GM23338 (cell line): ENCODE results near the gene MAT2A. TPM values are rescaled to one million over a fixed set of nuclear protein-coding genes. Genes with fewer than 3 reads are reported as not detected.

ENCODE experiments used
- ATAC-seq: fragments of 200-7000 bp; cut with Tn5 transposase; 3 replicates; pipeline ENCODE4 v1.9.1; 2020
- DNase-seq: peaks from one replicate; pipeline ENCODE4 v3.0.0-alpha.2; 2015; ENCODE audit warnings: low spot score
- H2AFZ ChIP-seq: fragments of 200-600 bp; sonication (generic); 2 replicates; pipeline ENCODE4 v1.8.0; 2016; ENCODE audit warnings: antibody characterized with exemption, mild to moderate bottlenecking, moderate library complexity
- H3F3A ChIP-seq: fragments of 200-600 bp; sonication (generic); replicated peaks from 2 replicates; pipeline ENCODE4 v1.8.0; 2017; ENCODE audit warnings: antibody characterized with exemption, mixed run types, low read depth
- H3K27ac ChIP-seq: fragments of 200-600 bp; sonication (generic); 2 replicates; pipeline ENCODE4 v1.6.1; 2016; ENCODE audit warnings: low read depth
- H3K27me3 ChIP-seq: fragments of 200-600 bp; sonication (generic); 2 replicates; pipeline ENCODE4 v1.8.0; 2016; ENCODE audit warnings: mild to moderate bottlenecking, mixed run types, moderate library complexity; ENCODE audit not compliant: insufficient read depth
- H3K36me3 ChIP-seq: fragments of 200-600 bp; sonication (generic); 2 replicates; pipeline ENCODE4 v1.8.0; 2016; ENCODE audit warnings: mild to moderate bottlenecking; ENCODE audit not compliant: insufficient read depth
- H3K4me1 ChIP-seq: fragments of 200-600 bp; sonication (generic); 2 replicates; pipeline ENCODE4 v1.8.0; 2016; ENCODE audit warnings: mild to moderate bottlenecking, moderate library complexity; ENCODE audit not compliant: insufficient read depth
- H3K4me2 ChIP-seq: fragments of 200-600 bp; sonication (generic); 2 replicates; pipeline ENCODE4 v1.7.1; 2017; ENCODE audit warnings: mixed run types
- H3K4me3 ChIP-seq: fragments of 200-600 bp; sonication (generic); 2 replicates; pipeline ENCODE4 v1.6.1; 2016; ENCODE audit warnings: mixed run types
- H3K79me2 ChIP-seq: fragments of 200-600 bp; sonication (generic); replicated peaks from 2 replicates; pipeline ENCODE4 v1.8.0; 2017; ENCODE audit warnings: mild to moderate bottlenecking; ENCODE audit not compliant: insufficient read depth
- H3K9me2 ChIP-seq: fragments of 200-600 bp; sonication (generic); 2 replicates; pipeline ENCODE4 v1.8.0; 2017; ENCODE audit not compliant: insufficient read depth
- H4K20me1 ChIP-seq: fragments of 200-600 bp; sonication (generic); replicated peaks from 2 replicates; pipeline ENCODE4 v1.8.0; 2017; ENCODE audit warnings: mild to moderate bottlenecking; ENCODE audit not compliant: insufficient read depth
- H3K27ac Mint-ChIP-seq: 2 replicates; pipeline ENCODE4 v1.8.0; 2020; ENCODE audit warnings: inconsistent platforms, mild to moderate bottlenecking, moderate library complexity, mixed read lengths
- H3K27me3 Mint-ChIP-seq: 3 replicates; pipeline ENCODE4 v1.8.0; 2022; ENCODE audit warnings: low read depth, mild to moderate bottlenecking, moderate library complexity, mixed read lengths, inconsistent platforms; ENCODE audit not compliant: insufficient read depth, poor library complexity
- H3K36me3 Mint-ChIP-seq: 3 replicates; pipeline ENCODE4 v1.8.0; 2021; ENCODE audit warnings: low read depth, mild to moderate bottlenecking, inconsistent platforms, moderate library complexity, mixed read lengths
- H3K4me1 Mint-ChIP-seq: 3 replicates; pipeline ENCODE4 v1.8.0; 2020; ENCODE audit warnings: mild to moderate bottlenecking, inconsistent platforms, mixed read lengths
- H3K4me3 Mint-ChIP-seq: 3 replicates; pipeline ENCODE4 v1.8.0; 2021; ENCODE audit warnings: moderate library complexity, mild to moderate bottlenecking, inconsistent platforms, mixed read lengths
- H3K9me3 Mint-ChIP-seq: 3 replicates; pipeline ENCODE4 v1.8.0; 2020; ENCODE audit warnings: moderate library complexity, mild to moderate bottlenecking, inconsistent platforms, mixed read lengths
- JUNB ChIP-seq: IDR thresholded peaks from one replicate; pipeline ENCODE4 v1.6.1; 2016; ENCODE audit warnings: antibody characterized with exemption; ENCODE audit not compliant: unreplicated experiment
- REST ChIP-seq: IDR thresholded peaks from one replicate; pipeline ENCODE4 v1.6.1; 2018; ENCODE audit warnings: antibody characterized with exemption; ENCODE audit not compliant: unreplicated experiment
- ZNF114 ChIP-seq: fragments of 250-450 bp; sonication (Bioruptor Pico); IDR thresholded peaks from 2 replicates; pipeline ENCODE4 v1.5.0; 2020; ENCODE audit warnings: mild to moderate bottlenecking, moderate library complexity
- polyA plus RNA-seq: library from polyadenylated mRNA; unstranded; fragments of >200 nt; fragmentation: Nextera tagmentation; extraction: Ambion mirVana; gene quantifications from 2 replicates; pipeline ENCODE4 v1.2.1, GENCODE V29; 2016
- total RNA-seq: library from RNA; depleted of rRNA; stranded (reverse); fragments of >200 nt; shearing (Covaris generic); gene quantifications from 2 replicates; pipeline ENCODE4 v1.2.3, GENCODE V29; 2014
- TF ChIP-seq, protein P1 (sequence below): fragments of 250-450 bp; sonication (Bioruptor Pico); IDR thresholded peaks from 2 replicates; pipeline ENCODE4 v1.5.0; 2020; ENCODE audit warnings: mild to moderate bottlenecking, moderate library complexity
- TF ChIP-seq, protein P2 (sequence below), 2 experiments: fragments of 200-600 bp in 1 of 2; sonication (generic) in 1 of 2; conservative IDR thresholded peaks; 2 replicates each; pipeline versions ENCODE4 v1.5.1 to v1.6.1; 2016 to 2017; ENCODE audit warnings: antibody characterized with exemption in 2 of 2, low read depth in 2 of 2, mild to moderate bottlenecking in 2 of 2, moderate library complexity in 1 of 2

Gene MAT2A
- total and polyA plus RNA-seq, 2 experiments from 2014 or later = 105 to 232 TPM

GRCh38 chr2:85525029-85525428 lies 13.9 kb upstream of the MAT2A start:
- H3F3A ChIP-seq = no peaks in the 10 kb centered on the region
- Mint-ChIP-seq H3K9me3 (no peaks in the 10 kb centered on the region), H3K27me3 (peaks cover 10% of the 10 kb centered on the region), H3K27ac (no peak overlapping the region), H3K36me3 (no peaks in the 10 kb centered on the region), H3K4me1 (peaks cover 20% of the 10 kb centered on the region), H3K4me3 (no peak overlapping the region)
- DNase-seq (no peak), ATAC-seq (peak; percentile 53)
- no peaks in the 10 kb centered on the region for H3K9me2 ChIP-seq
- H3K27me3 ChIP-seq = no peaks in the 10 kb centered on the region
- no peak overlapping the region for H3K27ac ChIP-seq
- no peaks in the 10 kb centered on the region for H4K20me1 ChIP-seq
- peak overlapping the region; percentile 68 for H2AFZ ChIP-seq
- H3K4me3 ChIP-seq = no peak overlapping the region
- H3K4me1 ChIP-seq = peaks cover 4% of the 10 kb centered on the region; the same call in 1 of the 2 replicates
- peak overlapping the region; percentile 19; the same call in 1 of the 2 replicates for H3K4me2 ChIP-seq
- no peaks in the 10 kb centered on the region for H3K79me2 ChIP-seq
- no peaks in the 10 kb centered on the region for H3K36me3 ChIP-seq
- TF ChIP-seq, protein P1, sequence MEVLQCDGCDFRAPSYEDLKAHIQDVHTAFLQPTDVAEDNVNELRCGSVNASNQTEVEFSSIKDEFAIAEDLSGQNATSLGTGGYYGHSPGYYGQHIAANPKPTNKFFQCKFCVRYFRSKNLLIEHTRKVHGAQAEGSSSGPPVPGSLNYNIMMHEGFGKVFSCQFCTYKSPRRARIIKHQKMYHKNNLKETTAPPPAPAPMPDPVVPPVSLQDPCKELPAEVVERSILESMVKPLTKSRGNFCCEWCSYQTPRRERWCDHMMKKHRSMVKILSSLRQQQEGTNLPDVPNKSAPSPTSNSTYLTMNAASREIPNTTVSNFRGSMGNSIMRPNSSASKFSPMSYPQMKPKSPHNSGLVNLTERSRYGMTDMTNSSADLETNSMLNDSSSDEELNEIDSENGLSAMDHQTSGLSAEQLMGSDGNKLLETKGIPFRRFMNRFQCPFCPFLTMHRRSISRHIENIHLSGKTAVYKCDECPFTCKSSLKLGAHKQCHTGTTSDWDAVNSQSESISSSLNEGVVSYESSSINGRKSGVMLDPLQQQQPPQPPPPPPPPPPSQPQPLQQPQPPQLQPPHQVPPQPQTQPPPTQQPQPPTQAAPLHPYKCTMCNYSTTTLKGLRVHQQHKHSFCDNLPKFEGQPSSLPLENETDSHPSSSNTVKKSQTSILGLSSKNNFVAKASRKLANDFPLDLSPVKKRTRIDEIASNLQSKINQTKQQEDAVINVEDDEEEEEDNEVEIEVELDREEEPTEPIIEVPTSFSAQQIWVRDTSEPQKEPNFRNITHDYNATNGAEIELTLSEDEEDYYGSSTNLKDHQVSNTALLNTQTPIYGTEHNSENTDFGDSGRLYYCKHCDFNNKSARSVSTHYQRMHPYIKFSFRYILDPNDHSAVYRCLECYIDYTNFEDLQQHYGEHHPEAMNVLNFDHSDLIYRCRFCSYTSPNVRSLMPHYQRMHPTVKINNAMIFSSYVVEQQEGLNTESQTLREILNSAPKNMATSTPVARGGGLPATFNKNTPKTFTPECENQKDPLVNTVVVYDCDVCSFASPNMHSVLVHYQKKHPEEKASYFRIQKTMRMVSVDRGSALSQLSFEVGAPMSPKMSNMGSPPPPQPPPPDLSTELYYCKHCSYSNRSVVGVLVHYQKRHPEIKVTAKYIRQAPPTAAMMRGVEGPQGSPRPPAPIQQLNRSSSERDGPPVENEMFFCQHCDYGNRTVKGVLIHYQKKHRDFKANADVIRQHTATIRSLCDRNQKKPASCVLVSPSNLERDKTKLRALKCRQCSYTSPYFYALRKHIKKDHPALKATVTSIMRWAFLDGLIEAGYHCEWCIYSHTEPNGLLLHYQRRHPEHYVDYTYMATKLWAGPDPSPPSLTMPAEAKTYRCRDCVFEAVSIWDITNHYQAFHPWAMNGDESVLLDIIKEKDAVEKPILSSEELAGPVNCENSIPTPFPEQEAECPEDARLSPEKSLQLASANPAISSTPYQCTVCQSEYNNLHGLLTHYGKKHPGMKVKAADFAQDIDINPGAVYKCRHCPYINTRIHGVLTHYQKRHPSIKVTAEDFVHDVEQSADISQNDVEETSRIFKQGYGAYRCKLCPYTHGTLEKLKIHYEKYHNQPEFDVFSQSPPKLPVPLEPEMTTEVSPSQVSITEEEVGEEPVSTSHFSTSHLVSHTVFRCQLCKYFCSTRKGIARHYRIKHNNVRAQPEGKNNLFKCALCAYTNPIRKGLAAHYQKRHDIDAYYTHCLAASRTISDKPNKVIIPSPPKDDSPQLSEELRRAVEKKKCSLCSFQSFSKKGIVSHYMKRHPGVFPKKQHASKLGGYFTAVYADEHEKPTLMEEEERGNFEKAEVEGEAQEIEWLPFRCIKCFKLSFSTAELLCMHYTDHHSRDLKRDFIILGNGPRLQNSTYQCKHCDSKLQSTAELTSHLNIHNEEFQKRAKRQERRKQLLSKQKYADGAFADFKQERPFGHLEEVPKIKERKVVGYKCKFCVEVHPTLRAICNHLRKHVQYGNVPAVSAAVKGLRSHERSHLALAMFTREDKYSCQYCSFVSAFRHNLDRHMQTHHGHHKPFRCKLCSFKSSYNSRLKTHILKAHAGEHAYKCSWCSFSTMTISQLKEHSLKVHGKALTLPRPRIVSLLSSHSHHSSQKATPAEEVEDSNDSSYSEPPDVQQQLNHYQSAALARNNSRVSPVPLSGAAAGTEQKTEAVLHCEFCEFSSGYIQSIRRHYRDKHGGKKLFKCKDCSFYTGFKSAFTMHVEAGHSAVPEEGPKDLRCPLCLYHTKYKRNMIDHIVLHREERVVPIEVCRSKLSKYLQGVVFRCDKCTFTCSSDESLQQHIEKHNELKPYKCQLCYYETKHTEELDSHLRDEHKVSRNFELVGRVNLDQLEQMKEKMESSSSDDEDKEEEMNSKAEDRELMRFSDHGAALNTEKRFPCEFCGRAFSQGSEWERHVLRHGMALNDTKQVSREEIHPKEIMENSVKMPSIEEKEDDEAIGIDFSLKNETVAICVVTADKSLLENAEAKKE (CRISPR knock-in tag) = no peak
- no peak for TF ChIP-seq REST
- TF ChIP-seq, protein P2, sequence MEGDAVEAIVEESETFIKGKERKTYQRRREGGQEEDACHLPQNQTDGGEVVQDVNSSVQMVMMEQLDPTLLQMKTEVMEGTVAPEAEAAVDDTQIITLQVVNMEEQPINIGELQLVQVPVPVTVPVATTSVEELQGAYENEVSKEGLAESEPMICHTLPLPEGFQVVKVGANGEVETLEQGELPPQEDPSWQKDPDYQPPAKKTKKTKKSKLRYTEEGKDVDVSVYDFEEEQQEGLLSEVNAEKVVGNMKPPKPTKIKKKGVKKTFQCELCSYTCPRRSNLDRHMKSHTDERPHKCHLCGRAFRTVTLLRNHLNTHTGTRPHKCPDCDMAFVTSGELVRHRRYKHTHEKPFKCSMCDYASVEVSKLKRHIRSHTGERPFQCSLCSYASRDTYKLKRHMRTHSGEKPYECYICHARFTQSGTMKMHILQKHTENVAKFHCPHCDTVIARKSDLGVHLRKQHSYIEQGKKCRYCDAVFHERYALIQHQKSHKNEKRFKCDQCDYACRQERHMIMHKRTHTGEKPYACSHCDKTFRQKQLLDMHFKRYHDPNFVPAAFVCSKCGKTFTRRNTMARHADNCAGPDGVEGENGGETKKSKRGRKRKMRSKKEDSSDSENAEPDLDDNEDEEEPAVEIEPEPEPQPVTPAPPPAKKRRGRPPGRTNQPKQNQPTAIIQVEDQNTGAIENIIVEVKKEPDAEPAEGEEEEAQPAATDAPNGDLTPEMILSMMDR (conservative IDR thresholded peaks at IDR 0.05; ENCODE audit: low read depth in 2 of 2) = no peak
- no peak for TF ChIP-seq JUNB
- TF ChIP-seq ZNF114 (CRISPR knock-in tag) = no peak
